Measurements from ENCODE around the gene TREML2. TPM values are rescaled to one million over a fixed set of nuclear protein-coding genes. Genes with fewer than 3 reads are reported as not detected.

TREML2 gene
- total and polyA plus RNA-seq, 12 donors, result 0.06 to 0.19 (median 0.18) TPM; not detected in 9

DNA sequence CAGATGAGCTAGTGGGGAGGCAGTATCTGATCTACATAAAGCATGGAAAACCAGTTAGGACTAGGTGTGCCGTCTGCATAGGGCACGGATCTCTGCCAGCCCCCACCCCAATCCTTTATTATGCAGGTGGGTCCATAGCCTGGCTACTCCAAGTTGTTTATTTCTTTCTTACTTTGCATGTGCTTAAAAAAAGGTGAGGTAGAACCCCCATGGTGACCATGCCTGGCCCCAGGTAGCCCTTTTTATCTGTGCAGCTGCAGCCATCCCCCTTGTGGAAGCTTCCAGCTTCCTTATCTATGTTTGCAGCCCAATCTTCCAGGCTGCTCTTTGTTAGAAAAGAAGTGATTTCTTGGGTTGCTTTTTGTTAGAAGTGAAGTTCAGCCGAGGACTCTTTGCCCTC lies 29.0 kb downstream of the TREML2 start:
- Histone ChIP-seq H3K9me3 (replicated peaks in 1 of 3) (no peaks in the 10 kb centered on the region), H3K36me3 (replicated peaks in 1 of 2) (no peaks in the 10 kb centered on the region), H3K27me3 (no peaks in the 10 kb centered on the region), H3K27ac (no peak overlapping the region), H3K4me1 (replicated peaks in 1 of 2) (no peaks in the 10 kb centered on the region), H3K4me3 (no peak overlapping the region)
- WGBS, 4 donors, result 34 to 46% (median 41%) methylated on average over 3 of the region's 3 CpGs
- no peak for DNase-seq
- intact Hi-C loops (cut with DNase I), result no loop called here
- TF ChIP-seq POLR2A (IDR thresholded peaks at IDR 0.05), result no peak
- TF ChIP-seq, protein P1, sequence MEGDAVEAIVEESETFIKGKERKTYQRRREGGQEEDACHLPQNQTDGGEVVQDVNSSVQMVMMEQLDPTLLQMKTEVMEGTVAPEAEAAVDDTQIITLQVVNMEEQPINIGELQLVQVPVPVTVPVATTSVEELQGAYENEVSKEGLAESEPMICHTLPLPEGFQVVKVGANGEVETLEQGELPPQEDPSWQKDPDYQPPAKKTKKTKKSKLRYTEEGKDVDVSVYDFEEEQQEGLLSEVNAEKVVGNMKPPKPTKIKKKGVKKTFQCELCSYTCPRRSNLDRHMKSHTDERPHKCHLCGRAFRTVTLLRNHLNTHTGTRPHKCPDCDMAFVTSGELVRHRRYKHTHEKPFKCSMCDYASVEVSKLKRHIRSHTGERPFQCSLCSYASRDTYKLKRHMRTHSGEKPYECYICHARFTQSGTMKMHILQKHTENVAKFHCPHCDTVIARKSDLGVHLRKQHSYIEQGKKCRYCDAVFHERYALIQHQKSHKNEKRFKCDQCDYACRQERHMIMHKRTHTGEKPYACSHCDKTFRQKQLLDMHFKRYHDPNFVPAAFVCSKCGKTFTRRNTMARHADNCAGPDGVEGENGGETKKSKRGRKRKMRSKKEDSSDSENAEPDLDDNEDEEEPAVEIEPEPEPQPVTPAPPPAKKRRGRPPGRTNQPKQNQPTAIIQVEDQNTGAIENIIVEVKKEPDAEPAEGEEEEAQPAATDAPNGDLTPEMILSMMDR (IDR thresholded peaks at IDR 0.05), result no peak

GRCh38 chr6:41170547-41171160 lies 30.3 kb downstream of the TREML2 start:
- Histone ChIP-seq H3K27me3 (no peaks in the 10 kb centered on the region), H3K36me3 (replicated peaks in 1 of 2) (no peaks in the 10 kb centered on the region), H3K4me1 (replicated peaks in 1 of 2) (no peaks in the 10 kb centered on the region), H3K4me3 (no peak overlapping the region), H3K9me3 (replicated peaks in 1 of 3) (no peaks in the 10 kb centered on the region), H3K27ac (no peak overlapping the region)
- 67 to 76% (median 69%) methylated on average over 4 of the region's 4 CpGs for WGBS, 4 donors
- no peak for DNase-seq
- intact Hi-C loops (cut with DNase I), result no loop called here
- TF ChIP-seq, protein P1 (IDR thresholded peaks at IDR 0.05), result no peak
- TF ChIP-seq POLR2A (IDR thresholded peaks at IDR 0.05), result no peak

DNA sequence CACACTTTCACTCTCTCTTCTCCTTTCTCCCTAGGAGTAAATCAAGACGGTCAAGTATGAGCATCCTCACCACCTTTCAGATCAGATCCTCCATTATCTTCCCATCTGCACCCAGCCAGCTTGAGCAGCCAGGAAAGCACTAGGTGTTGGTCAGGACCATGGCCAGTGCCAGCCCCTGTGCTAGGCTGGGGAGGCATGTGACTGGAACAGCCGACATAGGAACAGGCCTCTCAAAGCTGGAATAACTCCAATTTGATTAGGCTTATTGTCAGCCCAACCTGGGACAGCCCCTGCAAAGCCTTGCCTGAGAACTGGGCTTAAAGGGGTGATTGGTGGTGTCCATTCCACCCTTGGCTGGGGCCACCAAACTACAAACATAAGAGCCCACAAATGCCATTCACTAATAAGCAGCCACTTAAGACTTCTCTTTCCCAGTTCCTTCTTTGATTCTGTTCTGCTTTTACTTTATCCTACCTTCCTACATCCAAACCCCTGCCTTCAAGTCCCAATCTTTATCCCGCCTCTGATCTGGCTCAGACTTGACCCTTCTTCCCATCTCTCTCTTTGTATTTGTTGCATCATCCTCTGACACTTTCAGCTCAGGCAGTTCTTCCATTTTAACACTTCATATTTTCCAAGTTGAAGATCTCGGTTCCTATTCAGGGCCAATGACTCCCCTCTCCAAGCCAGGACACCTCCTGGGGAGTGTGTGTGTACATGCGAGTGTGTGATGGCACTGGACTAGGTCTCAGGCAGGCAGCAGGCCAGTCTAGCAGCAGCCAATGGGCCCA lies 33.6 kb downstream of the TREML2 start:
- no peaks in the 10 kb centered on the region for H3K27me3 ChIP-seq
- no peak overlapping the region for H3K4me3 ChIP-seq
- H3K27ac ChIP-seq, result no peak overlapping the region
- H3K9me3 ChIP-seq (replicated peaks in 1 of 3), result no peaks in the 10 kb centered on the region
- 62 to 67% (median 63%) methylated on average over 5 of the region's 5 CpGs for WGBS, 4 donors
- H3K4me1 ChIP-seq (replicated peaks in 1 of 2), result no peaks in the 10 kb centered on the region
- intact Hi-C loops (cut with DNase I), result no loop called here
- peak in 1 of 7 donors; percentile 37 for DNase-seq
- TF ChIP-seq, protein P1 (IDR thresholded peaks at IDR 0.05), result no peak
- TF ChIP-seq POLR2A (IDR thresholded peaks at IDR 0.05), result no peak
- H3K36me3 ChIP-seq (replicated peaks in 1 of 2), result no peaks in the 10 kb centered on the region

DNA sequence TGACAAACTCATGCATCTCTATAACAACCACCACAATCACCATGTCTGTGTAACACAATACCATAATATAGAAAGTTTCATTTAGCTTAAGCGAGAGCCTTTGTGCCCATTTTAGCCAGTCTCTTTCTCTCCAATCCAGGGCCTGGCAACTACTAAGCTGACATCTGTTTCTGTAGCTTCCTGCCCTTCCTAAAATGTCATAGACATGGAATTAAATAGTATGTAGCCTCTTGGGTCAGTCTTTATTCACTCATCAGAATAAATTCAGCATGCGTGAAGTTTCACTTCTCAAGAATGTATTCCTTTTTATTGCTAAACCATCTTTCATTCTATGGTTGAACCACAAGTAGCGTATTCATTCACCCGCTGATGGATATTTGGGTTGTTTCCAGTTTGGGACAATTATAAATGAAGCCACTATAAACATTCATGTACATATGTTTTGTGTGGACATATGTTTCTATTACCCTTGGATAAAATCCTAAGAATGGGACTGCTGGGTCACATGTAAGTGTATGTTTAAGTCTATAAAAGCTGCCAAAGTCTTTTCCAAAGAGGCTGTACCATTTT lies 36.3 kb downstream of the TREML2 start:
- no peaks in the 10 kb centered on the region for H3K27me3 ChIP-seq
- H3K36me3 ChIP-seq (replicated peaks in 1 of 2), result no peaks in the 10 kb centered on the region
- TF ChIP-seq, protein P1 (IDR thresholded peaks at IDR 0.05), result no peak
- TF ChIP-seq POLR2A (IDR thresholded peaks at IDR 0.05), result no peak
- H3K4me1 ChIP-seq (replicated peaks in 1 of 2), result no peaks in the 10 kb centered on the region
- intact Hi-C loops (cut with DNase I), result no loop called here
- 82 to 94% (median 84%) methylated on average over 4 of the region's 4 CpGs for WGBS, 4 donors
- no peak overlapping the region for H3K4me3 ChIP-seq
- no peak overlapping the region for H3K27ac ChIP-seq
- DNase-seq, result no peak
- no peaks in the 10 kb centered on the region for H3K9me3 ChIP-seq (replicated peaks in 1 of 3)

All from adrenal gland (tissue), 12 donors.